Loucy (cell line): ENCODE data around the gene TSPAN32.

Experiments
- H2AFZ ChIP-seq: fragments of 200-600 bp; sonication (generic); 2 replicates; pipeline ENCODE4 v1.6.0; 2016; ENCODE audit warnings: antibody characterized with exemption, mild to moderate bottlenecking, low read length, moderate library complexity
- H3F3A ChIP-seq: fragments of 200-600 bp; 2 replicates; pipeline ENCODE4 v1.6.0; 2016; ENCODE audit warnings: antibody characterized with exemption, low read depth, mild to moderate bottlenecking
- H3K27me3 ChIP-seq: fragments of 200-600 bp; sonication (generic); 2 replicates; pipeline ENCODE4 v1.6.1; 2014; ENCODE audit warnings: low read length, mild to moderate bottlenecking; ENCODE audit not compliant: insufficient read depth, poor library complexity, severe bottlenecking
- H3K36me3 ChIP-seq: fragments of 200-600 bp; sonication (generic); 2 replicates; pipeline ENCODE4 v1.6.1; 2016; ENCODE audit warnings: low read length; ENCODE audit not compliant: insufficient read depth
- H3K4me1 ChIP-seq: fragments of 200-600 bp; sonication (generic); 2 replicates; pipeline ENCODE4 v1.5.1; 2014; ENCODE audit warnings: low read length, mild to moderate bottlenecking; ENCODE audit not compliant: insufficient read depth, poor library complexity, severe bottlenecking
- H3K4me2 ChIP-seq: fragments of 200-600 bp; sonication (generic); 2 replicates; pipeline ENCODE4 v1.6.0; 2014; ENCODE audit warnings: antibody characterized with exemption, low read length, low read depth, mild to moderate bottlenecking; ENCODE audit not compliant: poor library complexity, severe bottlenecking
- H3K4me3 ChIP-seq: fragments of 200-600 bp; sonication (generic); 2 replicates; pipeline ENCODE4 v1.5.1; 2014; ENCODE audit warnings: low read length, mild to moderate bottlenecking, mixed read lengths; ENCODE audit not compliant: poor library complexity, severe bottlenecking
- H3K79me2 ChIP-seq: fragments of 200-600 bp; sonication (generic); 2 replicates; pipeline ENCODE4 v1.6.1; 2014; ENCODE audit warnings: low read length; ENCODE audit not compliant: insufficient read depth
- H3K9ac ChIP-seq: fragments of 200-600 bp; sonication (generic); 2 replicates; pipeline ENCODE4 v1.6.0; 2014; ENCODE audit warnings: mild to moderate bottlenecking, low read depth, low read length, moderate library complexity; ENCODE audit not compliant: poor library complexity, severe bottlenecking
- H3K9me2 ChIP-seq: fragments of 200-600 bp; sonication (generic); replicated peaks from 2 replicates; pipeline ENCODE4 v1.6.1; 2016; ENCODE audit warnings: low read depth, low read length, mixed read lengths
- H3K9me3 ChIP-seq: fragments of 200-600 bp; sonication (generic); 2 replicates; pipeline ENCODE4 v1.6.1; 2014; ENCODE audit warnings: mild to moderate bottlenecking, antibody characterized with exemption, low read length, low read depth; ENCODE audit not compliant: insufficient read depth
- H4K20me1 ChIP-seq: fragments of 200-600 bp; sonication (generic); 2 replicates; pipeline ENCODE4 v1.6.0; 2014; ENCODE audit warnings: antibody characterized with exemption, low read length, mild to moderate bottlenecking; ENCODE audit not compliant: insufficient read depth, poor library complexity, severe bottlenecking
- EZH2phosphoT487 ChIP-seq: fragments of 200-600 bp; IDR thresholded peaks from 2 replicates; pipeline ENCODE4 v1.6.1; 2018; ENCODE audit warnings: antibody characterized with exemption, mild to moderate bottlenecking, moderate library complexity, borderline replicate concordance
- TF ChIP-seq, protein P1 (sequence below): fragments of 200-600 bp; sonication (generic); conservative IDR thresholded peaks from 2 replicates; pipeline ENCODE4 v1.5.1; 2014; ENCODE audit warnings: mild to moderate bottlenecking, antibody characterized with exemption, low read length

The TSPAN32 gene

DNA sequence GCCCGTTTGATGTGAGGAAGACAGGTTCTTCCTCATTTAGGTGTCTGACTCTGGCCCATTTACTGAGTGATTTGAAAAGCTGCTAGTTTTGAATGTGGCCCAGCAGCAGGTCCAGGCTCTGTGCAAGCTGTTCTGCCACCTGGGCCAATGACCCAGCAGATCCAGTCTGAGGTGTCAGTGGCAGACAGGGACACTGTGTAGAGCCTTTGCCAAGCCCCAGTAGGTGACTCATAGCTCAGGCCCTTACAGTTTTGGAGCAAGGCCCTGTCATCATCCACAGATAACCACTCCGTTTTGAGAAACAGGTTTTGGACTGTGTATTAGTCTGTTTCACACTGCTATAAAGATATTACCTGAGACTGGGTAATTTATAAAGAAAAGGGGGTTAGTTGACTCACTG lies 23.9 kb downstream of the TSPAN32 start:
- H3K9ac ChIP-seq, result no peak overlapping the region
- no peak overlapping the region for H3K4me2 ChIP-seq
- no peak overlapping the region for H2AFZ ChIP-seq
- no peaks in the 10 kb centered on the region for H3K27me3 ChIP-seq
- H3K36me3 ChIP-seq, result no peaks in the 10 kb centered on the region
- H3F3A ChIP-seq, result no peaks in the 10 kb centered on the region
- H3K4me3 ChIP-seq, result no peak overlapping the region
- no peaks in the 10 kb centered on the region for H3K9me3 ChIP-seq
- no peaks in the 10 kb centered on the region for H3K4me1 ChIP-seq
- no peak for TF ChIP-seq EZH2phosphoT487
- TF ChIP-seq, protein P1, sequence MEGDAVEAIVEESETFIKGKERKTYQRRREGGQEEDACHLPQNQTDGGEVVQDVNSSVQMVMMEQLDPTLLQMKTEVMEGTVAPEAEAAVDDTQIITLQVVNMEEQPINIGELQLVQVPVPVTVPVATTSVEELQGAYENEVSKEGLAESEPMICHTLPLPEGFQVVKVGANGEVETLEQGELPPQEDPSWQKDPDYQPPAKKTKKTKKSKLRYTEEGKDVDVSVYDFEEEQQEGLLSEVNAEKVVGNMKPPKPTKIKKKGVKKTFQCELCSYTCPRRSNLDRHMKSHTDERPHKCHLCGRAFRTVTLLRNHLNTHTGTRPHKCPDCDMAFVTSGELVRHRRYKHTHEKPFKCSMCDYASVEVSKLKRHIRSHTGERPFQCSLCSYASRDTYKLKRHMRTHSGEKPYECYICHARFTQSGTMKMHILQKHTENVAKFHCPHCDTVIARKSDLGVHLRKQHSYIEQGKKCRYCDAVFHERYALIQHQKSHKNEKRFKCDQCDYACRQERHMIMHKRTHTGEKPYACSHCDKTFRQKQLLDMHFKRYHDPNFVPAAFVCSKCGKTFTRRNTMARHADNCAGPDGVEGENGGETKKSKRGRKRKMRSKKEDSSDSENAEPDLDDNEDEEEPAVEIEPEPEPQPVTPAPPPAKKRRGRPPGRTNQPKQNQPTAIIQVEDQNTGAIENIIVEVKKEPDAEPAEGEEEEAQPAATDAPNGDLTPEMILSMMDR, result no peak
- no peaks in the 10 kb centered on the region for H3K9me2 ChIP-seq
- H3K79me2 ChIP-seq, result no peaks in the 10 kb centered on the region
- no peaks in the 10 kb centered on the region for H4K20me1 ChIP-seq

DNA sequence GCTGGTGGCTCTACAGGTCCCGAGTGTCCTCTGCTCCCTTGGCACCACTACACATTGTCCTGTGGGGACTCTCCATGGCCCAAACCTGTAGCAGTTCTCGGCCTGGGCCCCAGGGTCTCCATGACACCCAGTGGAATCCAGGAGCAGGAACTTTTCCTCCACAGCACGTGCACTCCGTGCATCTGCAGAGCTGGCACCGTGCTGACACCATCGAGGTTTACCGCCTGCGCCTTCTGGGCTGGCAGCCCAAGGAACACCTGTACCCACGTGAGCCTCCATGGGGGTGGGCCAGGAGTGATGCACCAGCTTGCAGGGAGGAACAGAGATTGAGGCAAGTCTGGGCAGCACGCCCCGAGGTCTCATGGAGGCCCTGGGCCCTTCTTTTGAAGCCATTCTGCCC lies 25.2 kb downstream of the TSPAN32 start:
- Histone ChIP-seq H3K9me3 (no peaks in the 10 kb centered on the region), H3K4me3 (no peak overlapping the region), H3K27me3 (no peaks in the 10 kb centered on the region), H2AFZ (no peak overlapping the region), H3K36me3 (no peaks in the 10 kb centered on the region), H3K4me1 (no peaks in the 10 kb centered on the region), H3K9me2 (no peaks in the 10 kb centered on the region), H4K20me1 (no peaks in the 10 kb centered on the region), H3F3A (no peaks in the 10 kb centered on the region), H3K9ac (no peak overlapping the region), H3K79me2 (no peaks in the 10 kb centered on the region), H3K4me2 (no peak overlapping the region)
- TF ChIP-seq EZH2phosphoT487, result no peak
- TF ChIP-seq, protein P1, result no peak

DNA sequence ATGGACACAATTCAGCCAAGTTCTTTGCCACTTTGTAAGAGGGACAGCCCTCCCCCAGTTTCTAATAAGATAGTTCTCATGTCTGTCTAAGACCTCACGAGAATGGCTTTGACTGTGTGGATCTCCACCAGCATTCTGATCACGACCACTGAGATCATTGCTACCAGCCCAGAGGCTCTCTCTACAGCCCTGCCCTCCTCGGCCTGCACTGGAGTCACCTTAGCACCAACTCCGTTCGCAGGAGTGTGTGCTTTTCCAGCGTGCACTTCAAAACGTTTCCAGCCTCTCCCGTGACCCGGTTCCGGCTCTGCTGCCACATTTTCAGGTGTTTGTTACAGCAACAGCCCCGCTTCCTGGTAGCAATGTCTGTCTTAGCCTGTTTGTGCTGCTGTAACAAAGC lies 26.2 kb downstream of the TSPAN32 start:
- Histone ChIP-seq H2AFZ (no peak overlapping the region), H3K36me3 (no peaks in the 10 kb centered on the region), H3K9me3 (no peaks in the 10 kb centered on the region), H3F3A (no peaks in the 10 kb centered on the region), H3K9ac (no peak overlapping the region), H3K4me1 (no peaks in the 10 kb centered on the region), H3K4me2 (no peak overlapping the region), H3K27me3 (no peaks in the 10 kb centered on the region), H4K20me1 (no peaks in the 10 kb centered on the region), H3K79me2 (no peaks in the 10 kb centered on the region), H3K4me3 (no peak overlapping the region), H3K9me2 (no peaks in the 10 kb centered on the region)
- TF ChIP-seq, protein P1, result no peak
